ENCODE measurements around the gene KIF16B. TPM values are rescaled to one million over a fixed set of nuclear protein-coding genes. Genes with fewer than 3 reads are reported as not detected.

The KIF16B gene
- total and polyA plus RNA-seq, 2 of the 8 experiments (the other 6 are each of a cell fraction or from before 2014, with no cell fraction given) = 3.0 to 9.2 TPM

GRCh38 chr20:16539280-16540021, 33.8 kb downstream of the KIF16B start:
- ChIA-PET POLR2A (ENCODE audit: partially characterized antibody) (no interaction called here), CTCF (ENCODE audit: partially characterized antibody) (interaction anchor here (0.7 kb wide), 1 partner anchor 160 kb away, joined by 3 read pairs; no protein-coding TSS in a partner anchor)
- no peaks in the 10 kb centered on the region for H3K4me1 ChIP-seq (replicated peaks in 1 of 4; ENCODE audit: control insufficient read depth in 3 of 4, insufficient read depth in 4 of 4, low read length in 3 of 4)
- H4K8ac ChIP-seq (ENCODE audit: extremely low read depth, insufficient read depth, low read length) = no peak overlapping the region
- H3K4me2 ChIP-seq (ENCODE audit: insufficient read depth in 1 of 2, low read depth in 2 of 2, low read length in 2 of 2) = no peak overlapping the region
- H4K5ac ChIP-seq (ENCODE audit: insufficient read length, low read depth, low read length) = no peak overlapping the region
- H2AFZ ChIP-seq (ENCODE audit: low read length) = no peak overlapping the region
- H2BK15ac ChIP-seq (ENCODE audit: low read length) = no peak overlapping the region
- no peaks in the 10 kb centered on the region for H4K20me1 ChIP-seq (replicated peaks in 1 of 2; ENCODE audit: control insufficient read depth in 1 of 2, insufficient read depth in 2 of 2, low read length in 2 of 2)
- no peak overlapping the region for H2AK5ac ChIP-seq (ENCODE audit: low read depth, low read length)
- no peak overlapping the region for H3K4ac ChIP-seq (replicated peaks; ENCODE audit: insufficient read length, low read depth, low read length)
- no peaks in the 10 kb centered on the region; the same call in 1 of the 2 replicates for H3K79me1 ChIP-seq (ENCODE audit: low read depth, low read length)
- H3K14ac ChIP-seq (ENCODE audit: insufficient read length) = no peak overlapping the region
- H3K9ac ChIP-seq (replicated peaks in 1 of 4; ENCODE audit: extremely low read depth in 1 of 4, low read depth in 3 of 4, low read length in 3 of 4) = no peak overlapping the region
- no peaks in the 10 kb centered on the region for H3K36me3 ChIP-seq (ENCODE audit: control insufficient read depth in 2 of 4, insufficient read depth in 4 of 4, low read length in 3 of 4)
- no peak overlapping the region for H2BK5ac ChIP-seq (ENCODE audit: low read depth, low read length)
- H3K56ac ChIP-seq (replicated peaks; ENCODE audit: insufficient read length, low read depth, low read length) = no peak overlapping the region
- no peak overlapping the region for H2BK120ac ChIP-seq (replicated peaks; ENCODE audit: low read depth, low read length)
- H4K91ac ChIP-seq (replicated peaks; ENCODE audit: insufficient read length, low read length) = no peak overlapping the region
- H2BK20ac ChIP-seq (ENCODE audit: low read length) = no peak overlapping the region
- DNase-seq (ENCODE audit: low read depth in 1 of 2, low spot score in 2 of 2) (no peak), FAIRE-seq (no peak)
- H2BK12ac ChIP-seq (ENCODE audit: low read depth, low read length) = no peak overlapping the region
- no peak overlapping the region for H3K23ac ChIP-seq (ENCODE audit: insufficient read length)
- no peaks in the 10 kb centered on the region for H3K23me2 ChIP-seq (ENCODE audit: low read depth, low read length)
- no peak overlapping the region for H3K27ac ChIP-seq (ENCODE audit: low read depth, low read length)
- no peaks in the 10 kb centered on the region for H3K79me2 ChIP-seq (ENCODE audit: control insufficient read depth in 1 of 2, insufficient read depth in 2 of 2, low read length in 2 of 2)
- H3K9me3 ChIP-seq (ENCODE audit: insufficient read depth in 2 of 2, low read depth in 1 of 2, low read length in 1 of 2) = no peaks in the 10 kb centered on the region
- no peaks in the 10 kb centered on the region for H3K27me3 ChIP-seq (replicated peaks in 1 of 4; ENCODE audit: control insufficient read depth in 3 of 4, extremely low read depth in 1 of 4, insufficient read depth in 3 of 4, low read length in 3 of 4)
- H3K18ac ChIP-seq (ENCODE audit: extremely low read depth, low read length) = no peak overlapping the region
- no peak overlapping the region for H3K4me3 ChIP-seq (ENCODE audit: extremely low read depth in 1 of 4, insufficient read depth in 2 of 4, low read depth in 3 of 4, low read length in 4 of 4)
- WGBS, 2 experiments (ENCODE audit: extremely low coverage in 1 of 2, insufficient coverage in 1 of 2, insufficient read length in 1 of 2, insufficient replicate concordance in 2 of 2, low coverage in 1 of 2, low lambda C conversion rate in 2 of 2, missing lambda C conversion rate in 1 of 2) = 93% methylated on average over 5 of the region's 5 CpGs; no CpG with 5 or more reads in 1 of the 2 experiments
- TF ChIP-seq FOSL1 (IDR thresholded peaks at IDR 0.05; ENCODE audit: insufficient read depth, low read depth, low read length) (no peak), RFX5 (IDR thresholded peaks at IDR 0.05; ENCODE audit: borderline replicate concordance, low read depth, low read length) (no peak), SIRT6 (IDR thresholded peaks at IDR 0.05; ENCODE audit: low read length) (no peak), CBX5 (IDR thresholded peaks at IDR 0.05; ENCODE audit: low read depth, low read length) (no peak), SRF (IDR thresholded peaks at IDR 0.05; ENCODE audit: low read depth, low read length) (no peak), KDM1A (IDR thresholded peaks at IDR 0.05; ENCODE audit: borderline replicate concordance, low read length) (no peak), CBX8 (IDR thresholded peaks at IDR 0.05; ENCODE audit: borderline replicate concordance, low read depth, low read length) (no peak), HDAC6 (IDR thresholded peaks at IDR 0.05; ENCODE audit: low read depth, low read length) (no peak), TAF1 (IDR thresholded peaks at IDR 0.05; ENCODE audit: low read depth, low read length) (no peak)
- TF ChIP-seq, protein P1, sequence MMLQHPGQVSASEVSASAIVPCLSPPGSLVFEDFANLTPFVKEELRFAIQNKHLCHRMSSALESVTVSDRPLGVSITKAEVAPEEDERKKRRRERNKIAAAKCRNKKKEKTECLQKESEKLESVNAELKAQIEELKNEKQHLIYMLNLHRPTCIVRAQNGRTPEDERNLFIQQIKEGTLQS (IDR thresholded peaks at IDR 0.05; ENCODE audit: insufficient read depth, low read depth, low read length) = no peak
- TF ChIP-seq, protein P2, sequence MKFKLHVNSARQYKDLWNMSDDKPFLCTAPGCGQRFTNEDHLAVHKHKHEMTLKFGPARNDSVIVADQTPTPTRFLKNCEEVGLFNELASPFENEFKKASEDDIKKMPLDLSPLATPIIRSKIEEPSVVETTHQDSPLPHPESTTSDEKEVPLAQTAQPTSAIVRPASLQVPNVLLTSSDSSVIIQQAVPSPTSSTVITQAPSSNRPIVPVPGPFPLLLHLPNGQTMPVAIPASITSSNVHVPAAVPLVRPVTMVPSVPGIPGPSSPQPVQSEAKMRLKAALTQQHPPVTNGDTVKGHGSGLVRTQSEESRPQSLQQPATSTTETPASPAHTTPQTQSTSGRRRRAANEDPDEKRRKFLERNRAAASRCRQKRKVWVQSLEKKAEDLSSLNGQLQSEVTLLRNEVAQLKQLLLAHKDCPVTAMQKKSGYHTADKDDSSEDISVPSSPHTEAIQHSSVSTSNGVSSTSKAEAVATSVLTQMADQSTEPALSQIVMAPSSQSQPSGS (IDR thresholded peaks at IDR 0.05; ENCODE audit: low read length) = no peak

Measured in H1 (cell line).